Fibroblast of skin of abdomen (primary cell): ENCODE measurements around the gene ADGRD1.
"Not testable (repeated sequence)": the region's sequence is repeated elsewhere in the genome, so short reads cannot be mapped to it uniquely, and the experiment has no call there.

ENCODE experiments used
- DNase-seq: peaks from one replicate; pipeline ENCODE4 v3.0.0-alpha.2; 2013

Gene ADGRD1

DNA sequence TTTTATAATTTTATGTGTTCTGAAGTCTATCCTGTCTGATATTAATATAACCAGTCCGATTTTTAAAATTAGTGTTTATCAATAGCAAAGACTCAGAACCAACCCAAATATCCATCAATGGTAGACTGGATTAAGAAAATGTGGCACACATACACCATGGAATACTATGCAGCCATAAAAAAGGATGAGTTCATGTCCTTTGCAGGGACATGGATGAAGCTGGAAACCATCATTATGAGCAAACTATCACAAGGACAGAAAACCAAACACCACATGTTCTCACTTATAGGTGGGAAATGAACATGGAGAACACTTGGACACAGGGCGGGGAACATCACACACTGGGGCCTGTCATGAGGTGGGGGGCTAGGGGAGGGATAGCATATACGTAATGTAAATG, 16.2 kb upstream of the ADGRD1 start:
- DNase-seq = not testable (repeated sequence)

DNA sequence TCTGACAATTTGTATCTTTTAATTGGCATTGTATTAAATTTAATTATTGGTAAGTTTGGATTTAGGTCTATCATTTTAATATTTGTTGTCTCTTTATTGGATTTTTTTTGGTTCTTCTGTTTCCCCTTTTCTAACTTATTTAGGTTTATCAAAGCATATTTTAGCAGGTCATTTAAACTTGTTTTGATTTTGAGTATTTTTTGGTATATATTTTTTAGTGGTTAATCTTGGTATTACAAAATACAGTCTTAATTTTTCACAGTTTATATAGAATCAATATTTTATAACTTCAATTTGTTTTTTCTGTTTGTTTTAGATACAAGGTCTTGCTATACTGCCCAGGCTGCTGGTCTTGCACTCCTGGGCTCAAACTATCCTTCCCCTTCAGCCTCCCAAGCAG, 15.5 kb upstream of the ADGRD1 start:
- no peak for DNase-seq

DNA sequence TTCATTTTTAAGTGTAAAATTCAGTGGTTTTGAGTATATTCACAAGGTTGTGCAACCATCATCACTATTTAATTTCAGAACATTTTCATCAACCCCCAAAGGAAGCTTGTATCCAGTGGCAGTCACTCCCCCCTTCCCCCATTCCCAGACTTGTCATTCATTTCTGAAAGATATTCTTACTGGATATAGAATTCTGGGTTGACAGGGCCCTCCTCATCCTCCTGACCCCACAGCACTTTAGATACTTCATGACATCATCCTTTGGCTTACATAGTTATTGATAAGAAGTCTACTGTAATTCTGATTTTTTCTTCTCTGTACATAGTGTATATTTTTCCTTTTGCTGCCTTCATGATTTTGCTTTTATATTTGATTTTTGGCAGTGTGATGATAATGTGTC, 8.8 kb upstream of the ADGRD1 start:
- no peak for DNase-seq

DNA sequence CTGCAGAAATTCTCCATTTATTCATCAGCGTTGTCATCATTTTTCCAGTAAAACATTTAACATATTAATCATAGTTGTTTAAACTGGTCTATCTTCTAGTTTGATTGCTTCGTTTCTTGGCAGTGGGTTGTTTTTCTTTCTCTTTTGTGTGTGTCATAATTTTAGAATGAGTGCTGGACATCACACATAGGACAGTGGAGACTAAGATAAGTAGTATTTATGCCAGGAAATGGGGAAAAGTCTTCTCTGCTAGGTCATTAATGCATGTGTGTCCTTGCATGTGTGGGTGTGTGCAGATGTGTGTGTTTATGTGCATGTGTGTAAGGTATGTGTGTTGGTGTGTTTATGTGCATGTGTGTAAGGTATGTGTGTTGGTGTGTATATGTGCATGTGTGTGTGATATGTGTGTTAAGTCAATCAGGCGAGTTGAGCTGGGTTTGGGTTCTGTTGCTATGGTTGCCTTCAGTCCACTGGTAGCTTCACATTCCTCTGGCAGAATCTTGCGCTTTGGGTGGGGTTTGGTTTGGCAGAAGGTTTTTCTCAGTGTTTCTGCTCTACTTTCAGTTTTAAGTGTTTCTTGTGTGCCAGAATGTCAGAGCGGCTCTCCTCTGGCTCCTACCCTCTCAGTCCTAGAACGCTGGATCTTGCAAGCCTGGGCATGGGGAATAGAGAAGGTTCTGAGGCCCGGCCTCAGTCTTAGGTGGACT, 7.8 kb upstream of the ADGRD1 start:
- DNase-seq = no peak

DNA sequence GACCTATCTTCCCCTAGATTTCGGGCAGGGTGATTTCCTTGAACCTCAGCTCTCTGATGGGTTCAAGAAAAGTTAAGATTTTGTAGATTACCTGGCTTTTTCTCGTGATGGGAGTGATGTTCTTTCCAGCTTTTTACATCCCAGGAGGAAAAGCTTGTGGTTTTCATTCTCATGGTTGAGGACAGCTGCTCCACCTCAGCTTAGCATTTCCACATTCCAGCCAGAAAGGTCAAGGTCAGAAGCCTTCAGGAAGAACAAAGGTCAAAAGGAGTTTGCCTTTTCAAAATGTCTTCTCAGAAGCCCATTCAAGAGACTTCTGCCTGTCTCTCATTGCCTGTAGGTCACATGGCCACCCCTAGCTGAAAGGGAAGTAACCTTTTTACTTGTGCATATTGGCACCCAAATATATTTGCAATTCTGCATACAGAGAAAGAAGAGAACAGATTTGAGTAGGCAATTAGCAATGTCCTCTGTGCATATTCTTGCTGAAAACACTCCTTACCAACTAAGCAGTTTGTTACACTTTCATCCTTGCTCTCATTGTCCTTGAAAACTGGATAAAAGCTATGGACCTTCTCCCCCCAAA, 6.6 kb upstream of the ADGRD1 start:
- DNase-seq = no peak

DNA sequence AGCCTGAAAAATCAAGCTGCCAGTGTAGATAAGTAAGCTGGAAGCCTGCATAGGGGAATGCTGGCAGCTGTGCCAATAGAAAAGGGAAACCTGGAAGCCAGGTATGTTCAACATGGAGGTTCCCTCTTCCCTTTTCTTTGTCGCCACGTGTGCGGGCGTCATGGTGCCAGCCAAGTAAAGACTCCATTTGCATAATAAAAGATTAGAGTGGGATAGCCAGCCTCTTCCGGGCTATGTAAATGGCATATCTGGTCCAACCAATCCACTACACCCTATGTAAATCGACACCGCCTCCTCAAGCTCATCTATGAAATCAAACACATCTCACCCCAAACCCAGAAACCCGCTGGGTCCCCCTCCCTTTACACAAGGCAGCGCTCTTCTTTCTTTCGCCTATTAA, 5.6 kb upstream of the ADGRD1 start:
- DNase-seq = no peak

DNA sequence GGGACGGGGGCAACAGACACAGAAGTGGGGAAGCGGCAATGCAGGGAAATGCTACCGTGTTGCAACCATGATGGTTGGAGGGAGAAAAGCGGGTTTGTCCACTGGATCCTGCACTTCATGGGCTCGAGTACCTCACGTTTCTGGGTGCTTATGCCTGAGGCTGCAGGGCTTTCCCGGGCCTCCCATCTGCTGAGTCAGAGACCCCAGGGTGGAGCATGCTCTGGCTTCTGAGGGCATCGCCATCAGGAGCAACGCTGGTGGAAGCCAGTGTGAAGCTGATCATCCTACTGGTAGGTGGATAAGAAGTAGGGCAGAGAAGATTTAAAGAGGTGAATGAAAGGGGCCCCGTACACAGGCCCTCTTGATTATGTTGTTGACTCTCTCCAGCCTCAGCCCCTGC, 5.0 kb upstream of the ADGRD1 start:
- no peak for DNase-seq

DNA sequence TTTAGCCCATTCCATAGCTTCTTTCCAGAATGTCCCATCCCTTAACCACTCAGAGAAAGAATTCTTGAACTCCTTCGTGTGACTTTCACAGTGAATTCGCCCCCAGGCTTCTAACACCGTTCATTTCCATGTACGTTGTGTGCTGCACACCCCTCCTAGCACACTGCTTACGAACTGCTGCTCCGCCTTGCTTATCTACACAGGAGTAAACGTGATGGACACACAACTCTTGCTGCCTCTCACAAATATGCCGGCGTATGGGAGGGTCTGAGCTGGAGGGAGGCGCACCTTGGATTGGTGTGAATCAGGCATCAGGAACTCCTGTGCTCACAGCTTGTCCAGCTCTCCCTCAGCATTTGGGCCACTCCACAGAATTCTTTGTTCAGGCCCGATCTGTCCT, 3.9 kb upstream of the ADGRD1 start:
- no peak for DNase-seq

DNA sequence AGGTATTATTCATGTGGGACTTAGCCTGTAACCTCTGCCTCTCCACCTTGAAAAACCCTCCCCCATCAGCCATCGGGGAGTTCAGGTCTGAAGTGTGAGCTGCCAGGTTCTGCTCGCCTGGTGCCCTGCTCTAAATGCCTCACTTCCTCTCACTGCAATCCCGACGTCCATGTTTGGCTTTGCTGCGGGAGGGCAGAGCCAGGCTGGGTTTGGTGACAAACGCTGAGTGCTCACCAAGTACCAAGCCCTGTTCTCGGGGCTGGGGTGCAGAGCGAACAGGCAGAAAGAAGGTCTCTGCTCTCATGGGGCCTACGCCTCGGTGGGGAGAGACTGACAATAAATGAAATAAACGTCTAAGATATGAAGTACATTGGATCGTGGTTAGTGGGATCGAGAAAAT, 2.1 kb upstream of the ADGRD1 start:
- no peak for DNase-seq

DNA sequence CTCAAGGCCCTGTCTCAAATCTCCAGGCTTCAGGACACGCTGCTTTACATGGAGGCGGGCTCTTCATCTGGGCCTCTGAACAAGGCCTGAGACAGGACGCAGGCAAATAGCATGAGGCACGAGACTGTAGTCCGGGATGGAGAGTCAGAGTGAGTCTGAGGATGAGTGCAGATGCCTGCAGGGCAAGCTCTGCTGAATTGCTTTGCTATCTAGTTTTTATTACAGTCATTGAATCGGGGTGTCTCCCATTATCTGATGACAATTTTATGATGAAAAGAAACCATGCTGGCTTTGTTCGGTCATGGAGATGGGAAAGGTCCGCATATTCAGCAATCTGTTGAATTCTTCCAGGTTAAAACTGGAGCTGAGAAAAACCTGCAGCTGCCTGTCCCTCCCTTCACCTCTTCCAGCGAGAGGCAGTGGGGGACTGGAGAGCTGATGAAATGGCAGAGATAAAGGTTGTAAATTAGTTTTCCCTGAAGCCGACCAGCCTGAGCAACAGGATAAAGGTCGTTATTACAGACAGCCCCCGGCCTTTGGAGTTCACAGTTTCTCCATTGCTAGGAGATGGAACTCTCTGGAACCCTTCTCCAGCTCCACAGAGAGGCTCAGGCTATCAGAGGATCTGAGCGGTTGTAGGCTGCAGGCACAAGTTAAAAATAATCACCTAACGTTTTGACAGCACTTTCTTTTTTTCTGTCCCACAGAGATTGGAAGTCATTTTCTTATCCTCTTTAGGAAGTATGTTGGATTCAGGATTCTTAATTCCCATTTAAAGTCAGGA, 1.3 kb upstream of the ADGRD1 start:
- DNase-seq = no peak

DNA sequence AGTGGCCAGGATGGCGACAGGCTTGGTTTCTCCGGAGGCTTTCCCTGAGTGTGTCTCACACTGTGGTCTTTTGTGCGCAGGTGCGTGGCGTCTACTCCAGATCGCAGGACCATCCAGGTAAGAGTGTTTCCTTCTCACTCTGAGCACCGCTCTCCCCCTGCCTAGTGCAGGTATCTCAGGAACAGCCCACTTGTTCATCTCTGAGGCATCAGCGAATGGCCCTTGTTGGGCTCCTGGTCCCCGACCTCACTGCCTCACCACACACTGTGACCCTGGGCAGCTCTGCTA, 781 bp downstream of the ADGRD1 start:
- DNase-seq = no peak

DNA sequence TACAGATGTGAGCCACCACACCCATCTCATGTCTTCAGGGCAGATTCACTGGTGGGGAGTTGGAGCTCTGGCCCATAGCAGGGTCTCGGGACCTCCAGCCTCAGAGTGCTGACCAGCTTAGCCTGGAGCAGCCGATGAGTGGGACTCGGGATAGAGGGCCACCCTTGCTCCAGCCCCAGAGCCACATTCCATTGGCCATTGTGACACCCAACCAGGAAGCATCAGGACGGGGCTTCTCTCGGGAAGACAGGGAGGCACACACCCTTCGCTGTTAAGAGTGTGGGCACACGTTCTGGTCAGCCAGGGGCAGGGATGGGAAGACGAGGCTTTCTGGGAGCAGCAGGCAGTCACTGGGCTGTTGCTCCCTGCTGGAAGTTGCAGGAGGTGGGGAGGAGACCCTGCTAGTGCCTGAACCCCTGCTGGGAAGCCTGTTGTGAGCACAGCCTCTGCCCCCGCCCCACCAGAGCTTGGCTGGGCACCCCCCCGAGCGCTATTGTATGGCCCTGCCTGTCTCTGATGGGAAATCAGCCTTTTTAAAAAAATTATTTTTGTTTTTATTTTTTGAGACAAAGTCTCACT, 1.6 kb downstream of the ADGRD1 start:
- DNase-seq = no peak

DNA sequence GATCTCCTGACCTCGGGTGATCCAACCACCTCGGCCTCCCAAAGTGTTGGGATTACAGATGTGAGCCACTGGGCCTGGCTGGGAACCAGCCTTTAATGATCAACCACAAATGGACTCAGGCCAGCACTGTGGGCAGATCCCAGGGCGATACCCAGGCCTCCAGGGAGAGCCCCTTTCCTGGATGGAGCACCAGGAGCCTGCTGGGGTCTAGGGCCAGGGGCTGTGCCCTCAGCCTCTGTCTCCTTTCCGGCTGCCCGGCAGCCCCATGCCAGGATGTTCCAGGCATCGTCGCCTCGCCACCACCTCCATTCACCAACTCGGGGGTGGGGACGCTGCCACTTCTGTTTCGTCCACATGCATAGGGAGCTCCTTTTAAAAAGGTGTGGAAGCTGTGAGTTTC, 2.3 kb downstream of the ADGRD1 start:
- no peak for DNase-seq

DNA sequence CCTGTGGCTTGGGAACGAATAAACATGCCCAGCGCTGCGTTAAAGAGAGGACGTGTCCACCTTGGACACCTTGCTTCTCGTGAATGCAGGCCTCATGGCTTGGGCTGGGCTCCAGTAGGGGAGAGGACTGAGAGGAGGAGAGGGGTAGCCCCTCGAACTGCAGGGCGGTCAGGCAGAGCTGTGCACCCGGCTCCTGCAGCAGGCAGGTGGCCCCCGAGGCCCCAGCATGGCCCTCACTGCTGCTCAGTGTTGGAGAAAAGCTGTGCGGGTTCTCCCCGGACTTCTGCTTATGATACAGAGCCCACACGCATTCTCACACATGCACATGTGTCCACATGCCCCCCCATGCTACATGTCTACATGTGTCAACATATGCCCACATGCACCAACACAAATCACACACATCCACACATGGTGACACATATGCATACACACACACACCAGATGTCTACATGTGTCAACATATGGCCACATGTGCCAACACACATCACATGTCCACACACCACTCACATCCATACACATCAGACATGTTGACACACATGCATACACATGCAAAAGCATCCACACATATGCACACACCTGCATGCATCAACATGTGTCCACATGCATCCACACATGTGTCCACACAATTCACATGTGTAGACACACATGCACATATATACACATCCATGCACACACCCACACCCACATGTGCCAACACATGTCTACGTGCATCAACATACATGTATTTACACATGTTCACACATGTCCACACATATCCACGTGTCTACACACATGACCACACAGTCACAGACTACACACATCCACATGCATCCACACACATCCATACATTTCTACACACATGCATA, 3.0 kb downstream of the ADGRD1 start:
- no peak for DNase-seq

DNA sequence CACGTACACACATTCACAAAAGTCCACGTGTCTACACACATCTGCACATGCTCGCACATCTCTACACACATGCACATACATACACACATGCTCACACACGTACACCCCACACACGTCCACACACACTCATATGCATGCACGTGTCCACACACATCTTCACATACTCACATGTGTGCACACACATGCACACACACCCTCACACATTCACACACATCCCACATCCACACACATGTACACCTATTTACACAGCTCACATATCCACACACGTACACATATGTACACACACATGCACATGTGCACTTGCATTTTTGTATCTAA, 3.6 kb downstream of the ADGRD1 start:
- DNase-seq = no peak

DNA sequence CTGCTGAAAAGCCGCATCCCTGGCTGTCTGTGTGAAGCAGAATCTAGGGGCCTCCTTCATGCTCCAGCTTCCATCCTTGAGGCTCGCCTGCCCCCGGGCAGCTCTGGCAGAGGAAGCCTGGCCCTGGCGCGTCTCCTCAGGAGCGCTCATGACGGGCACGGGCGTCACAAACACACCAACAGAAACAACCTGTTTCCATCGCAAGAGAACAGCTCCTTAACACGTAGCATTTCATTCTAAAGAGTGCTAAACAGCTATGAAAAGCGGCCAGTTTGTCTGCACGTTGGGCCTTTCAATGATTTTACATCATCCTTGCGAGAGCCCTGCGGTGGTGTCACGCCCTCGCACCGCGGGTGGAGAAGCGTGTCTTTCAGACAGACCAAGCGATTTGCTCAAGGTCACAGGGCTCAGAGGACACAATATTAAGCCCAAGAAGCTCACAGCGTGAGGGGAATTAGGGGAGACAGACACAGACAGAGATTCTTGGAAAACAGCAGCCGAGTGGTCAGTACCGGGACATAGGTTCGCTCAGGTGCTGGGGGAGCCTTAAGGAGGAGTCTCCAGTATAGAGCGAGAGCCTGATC, 4.9 kb downstream of the ADGRD1 start:
- DNase-seq = no peak

DNA sequence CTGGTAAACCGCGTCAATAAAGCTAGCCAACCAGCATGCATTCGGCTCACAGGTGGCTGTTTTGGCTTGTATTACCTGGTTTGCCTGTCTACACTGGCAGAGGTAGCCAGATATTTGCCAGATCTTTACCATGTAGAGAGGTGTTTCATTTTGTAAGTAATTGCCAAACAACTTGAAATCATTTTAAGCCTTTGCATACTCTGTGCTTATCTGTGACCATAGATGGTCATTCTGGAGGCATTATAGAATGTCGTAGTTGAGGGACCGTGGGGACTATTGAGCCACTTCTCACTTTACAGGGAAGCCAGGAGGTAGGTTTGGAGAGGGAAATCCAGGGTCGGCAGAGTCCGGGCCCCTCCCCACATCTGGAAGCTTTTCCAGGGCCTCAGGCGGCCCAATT, 5.9 kb downstream of the ADGRD1 start:
- DNase-seq = no peak

DNA sequence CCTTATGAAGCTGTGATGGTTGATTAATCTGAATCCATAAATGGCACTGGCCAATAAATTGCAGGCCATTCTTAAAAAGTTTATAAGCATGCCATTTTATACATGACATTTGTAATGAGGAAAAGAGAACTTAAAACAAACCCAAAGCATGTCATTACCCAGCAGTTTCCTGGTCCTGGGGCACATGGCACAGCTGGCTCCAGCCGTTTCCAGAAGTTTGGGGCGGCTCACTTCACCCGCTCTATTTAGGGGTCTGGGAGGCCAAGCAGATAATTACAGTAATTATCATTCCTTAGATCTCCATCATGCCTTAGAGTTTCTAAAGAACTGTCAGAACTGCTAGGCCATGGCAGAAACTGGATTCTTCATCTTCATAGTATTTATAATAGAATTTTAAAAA, 6.4 kb downstream of the ADGRD1 start:
- no peak for DNase-seq

DNA sequence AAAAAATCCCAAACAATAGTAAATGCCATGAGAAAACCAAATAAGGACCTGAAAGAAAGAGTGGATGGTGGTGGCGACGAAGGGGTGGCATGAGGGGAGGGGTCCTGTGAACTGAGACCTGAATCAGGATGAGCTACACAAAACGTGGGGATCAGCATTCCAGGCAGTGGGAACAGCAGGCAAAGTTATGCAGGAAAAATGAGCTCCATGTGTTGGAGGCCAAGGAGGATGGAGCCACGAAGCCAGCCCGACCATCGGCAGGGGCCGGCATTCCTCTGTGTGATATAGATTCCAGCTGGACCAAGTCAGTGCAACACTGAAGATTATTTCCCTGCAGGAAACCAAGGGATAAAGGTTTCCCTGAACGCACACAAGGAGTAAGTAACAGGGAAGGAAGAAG, 7.1 kb downstream of the ADGRD1 start:
- DNase-seq = no peak

DNA sequence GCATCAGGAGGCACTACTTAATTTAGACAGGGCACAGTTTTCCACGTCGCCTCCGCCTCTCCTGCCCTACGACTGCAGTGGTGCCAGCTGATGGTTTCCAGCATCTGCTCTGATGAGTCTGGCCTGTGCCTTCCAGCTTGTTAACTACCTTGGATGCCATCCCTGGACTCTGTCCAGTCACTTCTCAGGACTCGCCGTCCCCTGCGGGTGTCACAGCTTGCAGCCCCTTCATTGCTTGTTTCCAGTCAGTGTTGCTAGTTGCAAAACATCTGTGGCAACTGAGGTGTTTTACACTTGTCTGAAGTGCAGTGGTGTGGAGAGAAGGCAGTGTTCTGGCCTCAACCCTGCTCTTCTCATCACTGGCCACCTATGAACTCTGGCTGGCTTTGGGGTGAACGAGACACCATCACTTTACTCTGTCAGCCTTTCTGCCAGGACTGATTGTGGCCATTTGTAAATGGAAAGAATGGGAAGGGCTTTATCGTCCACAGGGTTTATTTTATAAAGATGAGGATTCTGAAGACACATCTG, 8.3 kb downstream of the ADGRD1 start:
- DNase-seq = no peak

DNA sequence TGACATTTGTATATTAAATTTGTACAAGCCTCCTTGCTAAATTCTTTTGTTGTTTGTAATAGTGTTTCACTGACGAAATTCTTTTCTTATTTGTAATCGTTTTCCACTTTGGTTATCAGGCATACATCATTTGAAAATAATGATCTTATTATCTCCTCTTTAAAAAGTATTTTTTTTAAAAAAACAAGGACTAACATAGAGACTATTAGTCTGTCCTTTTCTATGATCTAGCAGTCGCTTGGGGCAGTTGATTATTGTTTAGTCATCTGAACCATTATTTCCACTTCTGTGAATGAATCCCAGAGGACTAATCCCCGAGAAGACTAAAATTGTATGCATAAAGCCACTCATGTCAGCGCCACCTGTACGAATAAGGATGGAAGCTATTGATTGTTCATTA, 11.5 kb downstream of the ADGRD1 start:
- DNase-seq = no peak

DNA sequence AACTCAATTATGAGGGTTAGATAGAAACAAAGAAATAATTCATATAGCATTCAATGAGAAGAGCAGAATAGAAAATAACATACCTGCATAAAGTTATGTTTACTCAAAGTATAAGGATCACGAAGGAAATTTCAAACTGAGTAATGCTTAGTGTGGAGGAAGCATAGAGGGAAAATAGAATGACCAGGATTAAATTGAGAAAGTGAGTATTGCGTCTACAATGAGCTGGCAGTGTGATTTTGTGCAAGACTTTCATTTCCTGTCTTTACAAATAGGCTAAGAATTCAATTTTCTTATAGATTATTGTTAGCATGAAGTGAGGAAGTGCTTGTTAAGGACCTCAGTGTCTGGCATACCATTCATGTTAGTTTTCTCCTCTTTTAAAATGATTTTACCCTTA, 12.0 kb downstream of the ADGRD1 start:
- peak; percentile 36 for DNase-seq
